ENCODE results near the gene EYA2. TPM values are rescaled to one million over a fixed set of nuclear protein-coding genes. Genes with fewer than 3 reads are reported as not detected.

Gene EYA2
- total RNA-seq = 15.4 TPM

GRCh38 chr20:46894579-46894958 is at the start of gene EYA2:
EYA2 (plus strand) TSS chr20:46894843; CDS start chr20:46990011, 95,168 bp downstream.
- intact Hi-C loops (cut with DNase I) = loop anchor here (10.0 kb wide), 1 partner anchor 140 kb away; no protein-coding TSS in a partner anchor
- Histone ChIP-seq H3K4me1 (no peaks in the 10 kb centered on the region), H3K36me3 (no peaks in the 10 kb centered on the region), H3K27ac (peak within 1 kb of the TSS; percentile 19 to 34), H3K4me3 (peak within 1 kb of the TSS; percentile 42 to 61), H3K27me3 (no peaks in the 10 kb centered on the region), H3K9me3 (peaks cover 0 to 10% of the 10 kb centered on the region in 2 donors)
- TF ChIP-seq CTCF (IDR thresholded peaks at IDR 0.05) = no peak
- DNase-seq (ENCODE audit: low spot score in 2 of 2) = no peak

DNA sequence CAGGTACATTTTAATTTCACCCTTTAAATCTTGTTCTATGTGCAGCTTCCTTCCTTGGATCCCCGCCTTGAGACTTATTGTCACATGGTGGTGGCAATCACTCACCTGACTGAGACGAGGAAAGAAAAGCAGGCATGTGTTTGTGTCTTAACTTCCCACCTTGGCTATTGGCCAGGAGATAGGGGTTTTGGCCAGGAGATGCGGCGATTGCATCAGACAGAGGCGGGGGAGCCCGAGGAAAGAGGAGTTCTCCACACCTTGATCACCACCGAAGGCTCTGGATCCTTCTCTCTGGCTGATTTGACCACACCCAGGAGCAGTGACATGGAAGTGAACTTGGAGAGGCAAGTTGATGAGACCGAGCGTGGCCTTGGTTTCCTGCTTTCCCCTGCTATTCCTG is 49.7 kb upstream of the EYA2 start:
- no peak overlapping the region for H3K4me3 ChIP-seq
- H3K27me3 ChIP-seq = no peaks in the 10 kb centered on the region
- no peak for TF ChIP-seq CTCF (IDR thresholded peaks at IDR 0.05)
- H3K9me3 ChIP-seq = no peaks in the 10 kb centered on the region
- H3K27ac ChIP-seq = no peak overlapping the region
- H3K36me3 ChIP-seq = no peaks in the 10 kb centered on the region
- H3K4me1 ChIP-seq = no peaks in the 10 kb centered on the region
- no peak for DNase-seq (ENCODE audit: low spot score in 2 of 2)
- intact Hi-C loops (cut with DNase I) = no loop called here

DNA sequence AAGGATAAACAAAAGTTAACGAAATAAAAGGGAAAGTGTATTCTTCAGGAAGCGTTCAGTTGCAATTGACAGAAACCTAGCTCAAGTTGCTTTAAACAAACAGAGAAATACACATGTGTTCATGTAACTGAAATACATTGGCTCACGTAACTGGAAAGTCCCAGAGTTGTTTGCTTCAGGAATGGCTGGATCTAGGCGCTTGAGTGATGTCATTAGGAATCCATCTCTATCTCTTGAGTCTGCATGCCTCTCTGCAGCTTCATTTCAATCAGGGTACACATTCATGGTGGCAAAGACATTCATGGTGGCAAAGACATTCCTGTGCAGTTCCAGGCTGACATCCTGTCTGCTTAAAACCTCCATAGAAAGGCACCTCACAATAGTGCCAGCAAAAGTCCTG is 45.4 kb upstream of the EYA2 start:
- Histone ChIP-seq H3K36me3 (no peaks in the 10 kb centered on the region), H3K4me3 (no peak overlapping the region), H3K27ac (no peak overlapping the region), H3K4me1 (no peaks in the 10 kb centered on the region), H3K9me3 (no peaks in the 10 kb centered on the region), H3K27me3 (no peaks in the 10 kb centered on the region)
- TF ChIP-seq CTCF (IDR thresholded peaks at IDR 0.05) = no peak
- no peak for DNase-seq (ENCODE audit: low spot score in 2 of 2)
- intact Hi-C loops (cut with DNase I) = no loop called here

DNA sequence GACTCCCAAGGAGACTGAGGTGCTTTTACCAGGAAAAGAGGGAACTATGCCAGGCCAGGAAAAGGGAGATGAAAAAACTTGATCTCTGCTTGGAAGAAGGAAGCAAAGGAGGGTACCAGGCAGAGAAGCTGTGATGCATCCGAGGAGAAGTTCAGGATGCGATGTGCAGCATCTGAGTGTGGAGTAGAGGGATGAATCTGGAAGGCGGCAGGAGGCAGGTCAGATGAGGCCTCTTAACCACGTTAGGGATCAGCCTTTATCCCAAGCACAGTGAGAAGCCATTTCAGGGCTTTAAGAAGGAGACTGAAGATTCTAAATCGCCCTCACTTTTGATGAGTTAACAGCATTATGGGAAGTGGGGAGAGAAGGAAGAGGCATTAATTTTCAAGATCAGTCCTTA is 44.9 kb upstream of the EYA2 start:
- TF ChIP-seq CTCF (IDR thresholded peaks at IDR 0.05) = no peak
- Histone ChIP-seq H3K27ac (no peak overlapping the region), H3K4me1 (no peaks in the 10 kb centered on the region), H3K9me3 (no peaks in the 10 kb centered on the region), H3K4me3 (no peak overlapping the region), H3K27me3 (no peaks in the 10 kb centered on the region), H3K36me3 (no peaks in the 10 kb centered on the region)
- intact Hi-C loops (cut with DNase I) = no loop called here
- no peak for DNase-seq (ENCODE audit: low spot score in 2 of 2)

DNA sequence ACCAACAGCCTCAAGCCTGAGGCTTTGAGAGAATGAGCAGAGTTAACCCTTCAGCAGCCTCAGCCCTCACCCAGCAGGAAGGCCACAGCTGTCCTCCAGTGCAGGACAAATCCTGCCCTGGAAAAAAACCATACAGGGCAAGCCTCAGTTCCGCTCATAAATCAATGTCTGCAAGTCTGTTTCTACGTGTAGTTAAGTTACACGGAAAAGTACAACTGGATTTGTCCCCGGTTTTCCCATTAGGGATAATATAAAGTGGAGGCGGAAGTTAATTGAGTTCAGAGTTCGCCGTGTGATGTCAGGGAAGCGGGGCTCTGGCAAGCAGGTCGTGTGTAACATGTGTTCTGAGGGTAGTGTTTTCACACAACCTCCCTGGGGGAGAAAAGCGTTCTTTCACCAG is 44.2 kb upstream of the EYA2 start:
- Histone ChIP-seq H3K4me3 (no peak overlapping the region), H3K9me3 (no peaks in the 10 kb centered on the region), H3K27ac (no peak overlapping the region), H3K36me3 (no peaks in the 10 kb centered on the region), H3K27me3 (no peaks in the 10 kb centered on the region), H3K4me1 (no peaks in the 10 kb centered on the region)
- no peak for TF ChIP-seq CTCF (IDR thresholded peaks at IDR 0.05)
- no peak for DNase-seq (ENCODE audit: low spot score in 2 of 2)
- intact Hi-C loops (cut with DNase I) = no loop called here

DNA sequence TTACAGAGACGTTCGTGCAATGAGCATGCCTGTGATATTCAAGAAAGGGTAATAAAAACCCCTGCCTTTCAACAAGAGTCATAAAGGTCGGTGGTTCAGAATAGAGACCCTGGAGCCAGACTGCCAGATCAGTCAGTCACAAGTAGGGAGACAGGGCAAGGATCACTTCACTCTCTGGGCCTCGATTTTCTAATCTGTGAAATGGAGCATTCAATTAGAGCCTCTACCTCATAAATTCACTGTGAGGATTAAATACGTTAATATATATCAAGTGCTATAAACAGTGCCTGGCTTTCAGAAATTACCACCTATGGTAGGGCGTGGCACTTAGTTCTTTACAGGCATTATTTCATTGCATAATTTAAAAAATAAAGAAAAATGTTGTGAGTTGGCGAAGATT is 43.7 kb upstream of the EYA2 start:
- DNase-seq (ENCODE audit: low spot score in 2 of 2) = no peak
- intact Hi-C loops (cut with DNase I) = no loop called here
- TF ChIP-seq CTCF (IDR thresholded peaks at IDR 0.05) = no peak
- Histone ChIP-seq H3K4me3 (no peak overlapping the region), H3K36me3 (no peaks in the 10 kb centered on the region), H3K4me1 (no peaks in the 10 kb centered on the region), H3K27ac (no peak overlapping the region), H3K9me3 (no peaks in the 10 kb centered on the region), H3K27me3 (no peaks in the 10 kb centered on the region)
